H9 (cell line): ENCODE measurements around the gene NR1D1. TPM values are rescaled to one million over a fixed set of nuclear protein-coding genes. Genes with fewer than 3 reads are reported as not detected.
"Not testable (repeated sequence)": the region's sequence is repeated elsewhere in the genome, so short reads cannot be mapped to it uniquely, and the experiment has no call there.

Source experiments
- DNase-seq: peaks from one replicate; pipeline ENCODE4 v3.0.0-alpha.2; 2017
- H2AFZ ChIP-seq: one replicate; pipeline ENCODE4 v1.6.1; 2013; ENCODE audit warnings: mild to moderate bottlenecking, low read length, control low read depth, moderate library complexity
- H2AK5ac ChIP-seq: 2 replicates; pipeline ENCODE4 v1.6.1; 2013; ENCODE audit warnings: low read length, control low read depth, mixed read lengths; ENCODE audit not compliant: insufficient read length
- H2BK120ac ChIP-seq: one replicate; pipeline ENCODE4 v1.6.1; 2013; ENCODE audit warnings: low read depth, mild to moderate bottlenecking, low read length, control low read depth, inconsistent platforms; ENCODE audit not compliant: poor library complexity, severe bottlenecking
- H2BK12ac ChIP-seq: 2 replicates; pipeline ENCODE4 v1.6.1; 2013; ENCODE audit warnings: low read length, control low read depth, mixed read lengths, low read depth; ENCODE audit not compliant: insufficient read length
- H2BK15ac ChIP-seq: 2 replicates; pipeline ENCODE4 v1.6.1; 2013; ENCODE audit warnings: low read depth, low read length, control low read depth
- H2BK20ac ChIP-seq: one replicate; pipeline ENCODE4 v1.6.1; 2013; ENCODE audit warnings: low read depth, mild to moderate bottlenecking, low read length, control low read depth, inconsistent platforms; ENCODE audit not compliant: poor library complexity, severe bottlenecking
- H2BK5ac ChIP-seq: 2 replicates; pipeline ENCODE4 v1.6.1; 2013; ENCODE audit warnings: low read length, control low read depth, mixed read lengths; ENCODE audit not compliant: insufficient read length
- H3K14ac ChIP-seq: 2 replicates; pipeline ENCODE4 v1.6.1; 2013; ENCODE audit warnings: low read length, control low read depth; ENCODE audit not compliant: insufficient read depth
- H3K18ac ChIP-seq: 2 replicates; pipeline ENCODE4 v1.6.1; 2013; ENCODE audit warnings: low read depth, mild to moderate bottlenecking, mixed read lengths, low read length, control low read depth; ENCODE audit not compliant: insufficient read length
- H3K23ac ChIP-seq: 2 replicates; pipeline ENCODE4 v1.6.1; 2013; ENCODE audit warnings: low read length, control low read depth, mixed read lengths, low read depth; ENCODE audit not compliant: insufficient read length
- H3K23me2 ChIP-seq: 2 replicates; pipeline ENCODE4 v1.6.1; 2013; ENCODE audit warnings: low read depth, mild to moderate bottlenecking, mixed read lengths, low read length, control low read depth; ENCODE audit not compliant: insufficient read length, poor library complexity, severe bottlenecking
- H3K27ac ChIP-seq: 2 replicates; pipeline ENCODE4 v1.5.1; 2013; ENCODE audit warnings: low read length, control low read depth, mixed read lengths, low read depth; ENCODE audit not compliant: insufficient read length
- H3K27me3 ChIP-seq: 2 replicates; pipeline ENCODE4 v1.6.1; 2013; ENCODE audit warnings: low read length, control low read depth, inconsistent platforms; ENCODE audit not compliant: insufficient read depth
- H3K4ac ChIP-seq: 2 replicates; pipeline ENCODE4 v1.6.1; 2013; ENCODE audit warnings: low read depth, mild to moderate bottlenecking, control low read depth, inconsistent platforms, low read length, moderate library complexity
- H3K4me1 ChIP-seq: 2 replicates; pipeline ENCODE4 v1.6.1; 2013; ENCODE audit warnings: low read length, control low read depth, inconsistent platforms; ENCODE audit not compliant: insufficient read depth
- H3K4me2 ChIP-seq: 2 replicates; pipeline ENCODE4 v1.6.1; 2013; ENCODE audit warnings: low read length, control low read depth, mixed read lengths; ENCODE audit not compliant: insufficient read length, insufficient read depth
- H3K56ac ChIP-seq: 2 replicates; pipeline ENCODE4 v1.6.1; 2013; ENCODE audit warnings: low read depth, mild to moderate bottlenecking, mixed read lengths, low read length, control low read depth; ENCODE audit not compliant: insufficient read length
- H3K79me1 ChIP-seq: 2 replicates; pipeline ENCODE4 v1.6.1; 2013; ENCODE audit warnings: low read depth, mild to moderate bottlenecking, moderate library complexity, low read length, control low read depth, inconsistent platforms; ENCODE audit not compliant: insufficient read depth, poor library complexity, severe bottlenecking
- H3K79me2 ChIP-seq: 2 replicates; pipeline ENCODE4 v1.6.1; 2013; ENCODE audit warnings: low read length, control low read depth, inconsistent platforms; ENCODE audit not compliant: insufficient read depth
- H3K9ac ChIP-seq: 2 replicates; pipeline ENCODE4 v1.6.1; 2013; ENCODE audit warnings: low read length, control low read depth, mixed read lengths; ENCODE audit not compliant: insufficient read length; ENCODE audit errors: extremely low read depth
- H3K9me3 ChIP-seq: one replicate; pipeline ENCODE4 v1.6.1; 2013; ENCODE audit warnings: low read depth, low read length, inconsistent platforms; ENCODE audit not compliant: control insufficient read depth
- H3T11ph ChIP-seq: one replicate; pipeline ENCODE4 v1.6.1; 2013; ENCODE audit warnings: mild to moderate bottlenecking, low read length, control low read depth, inconsistent platforms
- H4K20me1 ChIP-seq: one replicate; pipeline ENCODE4 v1.6.1; 2013; ENCODE audit not compliant: control insufficient read depth, insufficient read length, insufficient read depth
- H4K5ac ChIP-seq: 2 replicates; pipeline ENCODE4 v1.6.1; 2013; ENCODE audit warnings: low read depth, mild to moderate bottlenecking, mixed read lengths, low read length, control low read depth; ENCODE audit not compliant: insufficient read length
- H4K8ac ChIP-seq: replicated peaks from 2 replicates; pipeline ENCODE4 v1.6.1; 2013; ENCODE audit warnings: low read length, control low read depth, mixed read lengths, low read depth; ENCODE audit not compliant: insufficient read length
- H4K91ac ChIP-seq: 2 replicates; pipeline ENCODE4 v1.6.1; 2013; ENCODE audit warnings: low read depth, mild to moderate bottlenecking, moderate library complexity, mixed read lengths, low read length, control low read depth; ENCODE audit not compliant: insufficient read length
- H3K27ac Mint-ChIP-seq, 3 experiments: 2 replicates in 2 of 3; 3 replicates in 1 of 3; pipeline ENCODE4 v1.8.0; 2020 to 2021; ENCODE audit warnings: mixed read lengths in 3 of 3, mild to moderate bottlenecking in 1 of 3, moderate library complexity in 1 of 3
- H3K27me3 Mint-ChIP-seq: 2 replicates; pipeline ENCODE4 v1.8.0; 2021; ENCODE audit warnings: low read depth, mild to moderate bottlenecking, moderate library complexity, mixed read lengths
- H3K36me3 Mint-ChIP-seq, 3 experiments: 2 replicates in 2 of 3; 3 replicates in 1 of 3; pipeline ENCODE4 v1.8.0; 2020 to 2021; ENCODE audit warnings: low read depth in 3 of 3, mixed read lengths in 3 of 3; ENCODE audit not compliant: insufficient read depth in 1 of 3
- H3K4me1 Mint-ChIP-seq, 2 experiments: 2 replicates each; pipeline ENCODE4 v1.8.0; 2020; ENCODE audit warnings: mixed read lengths in 2 of 2
- H3K4me3 Mint-ChIP-seq, 2 experiments: 2 replicates in 1 of 2; 3 replicates in 1 of 2; pipeline ENCODE4 v1.8.0; 2020 to 2021; ENCODE audit warnings: mild to moderate bottlenecking in 2 of 2, mixed read lengths in 2 of 2, moderate library complexity in 1 of 2
- H3K9me3 Mint-ChIP-seq, 2 experiments: 2 replicates in 1 of 2; 3 replicates in 1 of 2; pipeline ENCODE4 v1.8.0; 2020; ENCODE audit warnings: mild to moderate bottlenecking in 2 of 2, mixed read lengths in 2 of 2, moderate library complexity in 1 of 2
- CTCF ChIP-seq: fragments of 200-600 bp; sonication (generic); conservative IDR thresholded peaks from 3 replicates; pipeline ENCODE4 v1.8.0; 2021; ENCODE audit warnings: antibody characterized with exemption, mild to moderate bottlenecking
- WGBS: extraction: QIAGEN DNeasy Blood & Tissue Kit; methylation state at CpG from one replicate; pipeline ENCODE4 v1.1.7; 2013; ENCODE audit warnings: missing lambda C conversion rate, low lambda C conversion rate, mixed read lengths; ENCODE audit not compliant: insufficient read length; ENCODE audit errors: extremely low coverage; 5-methylcytosine and 5-hydroxymethylcytosine counted together
- total RNA-seq: library from RNA; stranded (reverse); gene quantifications from 2 replicates; pipeline ENCODE4 v1.2.1, GENCODE V29; 2021

The NR1D1 gene
- total RNA-seq, 1 experiment from 2014 or later, result 8.6 TPM

GRCh38 chr17:40145476-40145875 is 45.1 kb upstream of the NR1D1 start:
- Histone ChIP-seq H3K9ac (no peak overlapping the region), H2BK20ac (no peak overlapping the region), H3K56ac (no peak overlapping the region), H4K8ac (no peak overlapping the region), H3K23me2 (peaks cover 5% of the 10 kb centered on the region), H4K20me1 (no peaks in the 10 kb centered on the region), H2BK15ac (no peak overlapping the region), H3K79me1 (peaks cover 7% of the 10 kb centered on the region), H4K91ac (no peak overlapping the region), H2AK5ac (no peak overlapping the region), H3K4me1 (no peaks in the 10 kb centered on the region), H3K9me3 (no peaks in the 10 kb centered on the region), H2BK12ac (no peak overlapping the region), H2BK5ac (no peak overlapping the region), H3K23ac (no peak overlapping the region), H3K27ac (no peak overlapping the region), H3K79me2 (peaks cover 4% of the 10 kb centered on the region; the same call in 1 of the 2 replicates), H3K27me3 (no peaks in the 10 kb centered on the region), H4K5ac (no peak overlapping the region), H3T11ph (no peak overlapping the region), H3K14ac (no peak overlapping the region), H2BK120ac (no peak overlapping the region), H3K18ac (no peak overlapping the region), H3K4me2 (no peak overlapping the region), H2AFZ (no peak overlapping the region), H3K4ac (no peak overlapping the region)
- no peaks in the 10 kb centered on the region for H3K27me3 Mint-ChIP-seq
- H3K27ac Mint-ChIP-seq, result no peak overlapping the region
- H3K9me3 Mint-ChIP-seq, result no peaks in the 10 kb centered on the region
- no peak overlapping the region for H3K4me3 Mint-ChIP-seq
- DNase-seq, result no peak
- WGBS, result no CpG with 5 or more reads among the region's 3 CpGs
- H3K36me3 Mint-ChIP-seq, result peaks cover 49 to 80% (median 65%) of the 10 kb centered on the region in 3 experiments
- peaks cover 15 to 16% of the 10 kb centered on the region in 2 experiments for H3K4me1 Mint-ChIP-seq
- TF ChIP-seq CTCF, result no peak

GRCh38 chr17:40143166-40143565 is 42.8 kb upstream of the NR1D1 start:
- not testable (repeated sequence) for H3K4me2 ChIP-seq, H3K23ac ChIP-seq, H3K9me3 ChIP-seq, H3K4me3 Mint-ChIP-seq, H3K56ac ChIP-seq, H3K27ac ChIP-seq, H3K27ac Mint-ChIP-seq, H2BK20ac ChIP-seq, H2AK5ac ChIP-seq, H2BK120ac ChIP-seq, H3K4me1 ChIP-seq, H4K20me1 ChIP-seq, H3K79me1 ChIP-seq, H2AFZ ChIP-seq, H3K14ac ChIP-seq, H3K27me3 Mint-ChIP-seq, H2BK15ac ChIP-seq, H3K4ac ChIP-seq, H2BK5ac ChIP-seq, H3K9me3 Mint-ChIP-seq, H4K5ac ChIP-seq, H3K18ac ChIP-seq, H3T11ph ChIP-seq, H3K9ac ChIP-seq, H4K8ac ChIP-seq, H3K23me2 ChIP-seq, H4K91ac ChIP-seq, H2BK12ac ChIP-seq, DNase-seq, H3K27me3 ChIP-seq, H3K79me2 ChIP-seq
- peaks cover 31 to 61% (median 42%) of the 10 kb centered on the region in 3 experiments for H3K36me3 Mint-ChIP-seq
- peaks cover 16 to 18% of the 10 kb centered on the region in 2 experiments for H3K4me1 Mint-ChIP-seq
- no CpG with 5 or more reads among the region's 3 CpGs for whole genome bisulfite sequencing
